HL-60 (cell line): ENCODE data around the gene PTPRN2.

Experiments
- DNase-seq, 2 experiments: peaks; one replicate each; pipeline ENCODE4 v3.0.0-alpha.2; 2010 to 2020; ENCODE audit warnings: low read depth in 1 of 2, low spot score in 1 of 2
- H3K27ac ChIP-seq: fragments of 250-450 bp; sonication (Bioruptor Pico); replicated peaks from 2 replicates; pipeline ENCODE4 v1.5.1; 2020; ENCODE audit warnings: mild to moderate bottlenecking, moderate library complexity
- H3K27me3 ChIP-seq: fragments of 250-450 bp; sonication (Bioruptor Pico); 2 replicates; pipeline ENCODE4 v1.5.1; 2021; ENCODE audit warnings: mild to moderate bottlenecking, moderate library complexity; ENCODE audit not compliant: insufficient read depth, poor library complexity, severe bottlenecking
- H3K4me3 ChIP-seq: replicated peaks from 2 replicates; pipeline ENCODE4 v1.5.1; 2011; ENCODE audit warnings: mild to moderate bottlenecking, control low read depth, low read length; ENCODE audit not compliant: insufficient read depth
- GABPA ChIP-seq: IDR thresholded peaks from 2 replicates; pipeline ENCODE4 v1.6.1; 2012; ENCODE audit warnings: low read depth
- POLR2AphosphoS5 ChIP-seq: IDR thresholded peaks from 2 replicates; pipeline ENCODE4 v1.6.1; 2012; ENCODE audit warnings: low read depth
- SPI1 ChIP-seq: IDR thresholded peaks from 2 replicates; pipeline ENCODE4 v1.6.1; 2012; ENCODE audit warnings: low read depth, mild to moderate bottlenecking, borderline replicate concordance
- TF ChIP-seq, protein P1 (sequence below): IDR thresholded peaks from one replicate; pipeline ENCODE4 v1.5.1; 2011; ENCODE audit warnings: low read length, control low read depth, inconsistent platforms; ENCODE audit not compliant: insufficient read depth
- TF ChIP-seq, protein P2 (sequence below): IDR thresholded peaks from 2 replicates; pipeline ENCODE4 v1.6.1; 2012; ENCODE audit warnings: low read depth; ENCODE audit not compliant: insufficient replicate concordance

PTPRN2 gene

DNA sequence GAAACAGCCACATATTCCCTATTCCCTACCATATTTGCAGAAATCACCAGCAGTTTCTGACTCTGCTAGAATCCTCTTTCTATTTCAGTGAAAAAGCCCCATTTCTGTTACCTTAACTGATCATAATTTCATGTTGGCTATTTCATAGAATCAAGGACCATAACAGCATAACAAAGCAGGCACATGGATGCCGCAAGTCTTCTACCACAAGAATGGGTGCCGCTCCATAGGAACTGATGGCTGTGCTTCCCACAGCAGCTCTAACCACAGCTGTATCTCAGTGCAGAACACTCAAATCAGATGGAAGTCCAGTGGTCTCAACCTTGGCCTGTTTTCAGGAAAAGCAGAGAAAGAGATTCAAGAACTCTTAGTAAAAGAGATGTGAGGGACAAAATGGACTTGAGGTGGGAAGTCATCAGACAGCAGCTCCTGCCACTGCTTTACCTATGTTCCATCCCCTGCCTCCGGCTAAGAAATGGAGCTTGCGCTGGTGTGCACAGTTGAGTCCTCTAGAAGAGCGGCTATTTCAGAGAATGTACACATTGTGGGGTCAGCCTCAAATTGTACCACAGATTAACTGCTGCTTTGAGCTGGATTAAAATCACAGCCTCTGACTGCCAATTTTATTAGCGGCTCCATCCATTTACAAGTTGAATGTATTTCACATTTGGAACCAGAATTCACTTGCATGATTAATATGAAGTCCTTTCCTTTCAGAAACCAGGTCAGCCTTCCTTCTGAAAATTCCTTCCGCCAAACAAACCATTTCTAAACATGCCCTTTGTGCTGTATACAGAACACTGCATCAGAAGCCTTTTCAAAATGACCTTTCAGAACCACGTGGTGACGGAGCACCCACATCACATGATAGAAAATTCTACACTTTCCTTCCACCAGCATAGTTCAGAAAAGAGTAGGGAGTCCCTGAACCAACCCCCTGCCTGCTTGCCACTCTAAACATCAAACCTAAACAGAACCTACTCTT is 7.7 kb downstream of the PTPRN2 start:
- Histone ChIP-seq H3K4me3 (no peak overlapping the region), H3K27ac (no peak overlapping the region), H3K27me3 (peaks cover 3% of the 10 kb centered on the region)
- TF ChIP-seq, protein P1, sequence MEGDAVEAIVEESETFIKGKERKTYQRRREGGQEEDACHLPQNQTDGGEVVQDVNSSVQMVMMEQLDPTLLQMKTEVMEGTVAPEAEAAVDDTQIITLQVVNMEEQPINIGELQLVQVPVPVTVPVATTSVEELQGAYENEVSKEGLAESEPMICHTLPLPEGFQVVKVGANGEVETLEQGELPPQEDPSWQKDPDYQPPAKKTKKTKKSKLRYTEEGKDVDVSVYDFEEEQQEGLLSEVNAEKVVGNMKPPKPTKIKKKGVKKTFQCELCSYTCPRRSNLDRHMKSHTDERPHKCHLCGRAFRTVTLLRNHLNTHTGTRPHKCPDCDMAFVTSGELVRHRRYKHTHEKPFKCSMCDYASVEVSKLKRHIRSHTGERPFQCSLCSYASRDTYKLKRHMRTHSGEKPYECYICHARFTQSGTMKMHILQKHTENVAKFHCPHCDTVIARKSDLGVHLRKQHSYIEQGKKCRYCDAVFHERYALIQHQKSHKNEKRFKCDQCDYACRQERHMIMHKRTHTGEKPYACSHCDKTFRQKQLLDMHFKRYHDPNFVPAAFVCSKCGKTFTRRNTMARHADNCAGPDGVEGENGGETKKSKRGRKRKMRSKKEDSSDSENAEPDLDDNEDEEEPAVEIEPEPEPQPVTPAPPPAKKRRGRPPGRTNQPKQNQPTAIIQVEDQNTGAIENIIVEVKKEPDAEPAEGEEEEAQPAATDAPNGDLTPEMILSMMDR: no peak
- TF ChIP-seq, protein P2, sequence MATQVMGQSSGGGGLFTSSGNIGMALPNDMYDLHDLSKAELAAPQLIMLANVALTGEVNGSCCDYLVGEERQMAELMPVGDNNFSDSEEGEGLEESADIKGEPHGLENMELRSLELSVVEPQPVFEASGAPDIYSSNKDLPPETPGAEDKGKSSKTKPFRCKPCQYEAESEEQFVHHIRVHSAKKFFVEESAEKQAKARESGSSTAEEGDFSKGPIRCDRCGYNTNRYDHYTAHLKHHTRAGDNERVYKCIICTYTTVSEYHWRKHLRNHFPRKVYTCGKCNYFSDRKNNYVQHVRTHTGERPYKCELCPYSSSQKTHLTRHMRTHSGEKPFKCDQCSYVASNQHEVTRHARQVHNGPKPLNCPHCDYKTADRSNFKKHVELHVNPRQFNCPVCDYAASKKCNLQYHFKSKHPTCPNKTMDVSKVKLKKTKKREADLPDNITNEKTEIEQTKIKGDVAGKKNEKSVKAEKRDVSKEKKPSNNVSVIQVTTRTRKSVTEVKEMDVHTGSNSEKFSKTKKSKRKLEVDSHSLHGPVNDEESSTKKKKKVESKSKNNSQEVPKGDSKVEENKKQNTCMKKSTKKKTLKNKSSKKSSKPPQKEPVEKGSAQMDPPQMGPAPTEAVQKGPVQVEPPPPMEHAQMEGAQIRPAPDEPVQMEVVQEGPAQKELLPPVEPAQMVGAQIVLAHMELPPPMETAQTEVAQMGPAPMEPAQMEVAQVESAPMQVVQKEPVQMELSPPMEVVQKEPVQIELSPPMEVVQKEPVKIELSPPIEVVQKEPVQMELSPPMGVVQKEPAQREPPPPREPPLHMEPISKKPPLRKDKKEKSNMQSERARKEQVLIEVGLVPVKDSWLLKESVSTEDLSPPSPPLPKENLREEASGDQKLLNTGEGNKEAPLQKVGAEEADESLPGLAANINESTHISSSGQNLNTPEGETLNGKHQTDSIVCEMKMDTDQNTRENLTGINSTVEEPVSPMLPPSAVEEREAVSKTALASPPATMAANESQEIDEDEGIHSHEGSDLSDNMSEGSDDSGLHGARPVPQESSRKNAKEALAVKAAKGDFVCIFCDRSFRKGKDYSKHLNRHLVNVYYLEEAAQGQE: no peak
- no peak for TF ChIP-seq POLR2AphosphoS5
- no peak for TF ChIP-seq SPI1
- no peak for TF ChIP-seq GABPA
- no peak for DNase-seq

DNA sequence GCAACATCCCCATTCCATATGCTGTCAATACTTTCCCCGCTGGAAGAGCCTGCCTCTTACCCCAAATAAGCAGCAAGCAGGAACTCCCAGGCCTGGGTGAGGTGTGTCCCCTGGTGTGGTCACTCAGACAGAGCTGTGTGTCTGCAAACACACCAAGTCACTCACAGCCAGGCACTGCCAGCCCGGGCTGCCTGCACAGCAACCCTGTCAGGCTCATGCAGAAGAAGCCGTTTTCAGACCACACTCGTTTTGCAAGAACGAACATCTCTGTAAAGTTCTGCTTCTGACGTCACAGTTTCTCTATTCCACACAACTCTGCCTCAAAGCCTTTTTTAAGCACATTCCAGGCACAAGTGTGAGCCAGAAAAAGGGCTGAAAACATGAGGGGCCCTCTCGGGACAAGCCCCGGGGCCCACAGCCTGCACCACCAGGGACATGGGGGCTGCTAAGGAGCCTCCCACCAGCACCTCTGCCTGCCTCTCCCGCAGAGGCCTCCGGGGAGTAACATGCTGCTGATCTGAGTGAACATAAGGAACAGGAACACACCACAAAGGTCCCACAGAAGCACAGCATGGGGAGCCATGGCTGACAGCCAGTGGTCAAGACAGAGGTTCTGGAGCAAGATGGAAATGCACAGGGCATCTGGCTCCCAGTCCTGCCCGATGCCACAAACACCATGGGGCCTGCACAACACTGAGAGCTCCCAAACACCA is 11.4 kb downstream of the PTPRN2 start:
- Histone ChIP-seq H3K27me3 (no peaks in the 10 kb centered on the region), H3K27ac (peak overlapping the region; percentile 89), H3K4me3 (no peak overlapping the region)
- TF ChIP-seq, protein P2: no peak
- TF ChIP-seq GABPA: no peak
- peak; percentile 70 for TF ChIP-seq POLR2AphosphoS5
- DNase-seq: peak; percentile 88 to 98

DNA sequence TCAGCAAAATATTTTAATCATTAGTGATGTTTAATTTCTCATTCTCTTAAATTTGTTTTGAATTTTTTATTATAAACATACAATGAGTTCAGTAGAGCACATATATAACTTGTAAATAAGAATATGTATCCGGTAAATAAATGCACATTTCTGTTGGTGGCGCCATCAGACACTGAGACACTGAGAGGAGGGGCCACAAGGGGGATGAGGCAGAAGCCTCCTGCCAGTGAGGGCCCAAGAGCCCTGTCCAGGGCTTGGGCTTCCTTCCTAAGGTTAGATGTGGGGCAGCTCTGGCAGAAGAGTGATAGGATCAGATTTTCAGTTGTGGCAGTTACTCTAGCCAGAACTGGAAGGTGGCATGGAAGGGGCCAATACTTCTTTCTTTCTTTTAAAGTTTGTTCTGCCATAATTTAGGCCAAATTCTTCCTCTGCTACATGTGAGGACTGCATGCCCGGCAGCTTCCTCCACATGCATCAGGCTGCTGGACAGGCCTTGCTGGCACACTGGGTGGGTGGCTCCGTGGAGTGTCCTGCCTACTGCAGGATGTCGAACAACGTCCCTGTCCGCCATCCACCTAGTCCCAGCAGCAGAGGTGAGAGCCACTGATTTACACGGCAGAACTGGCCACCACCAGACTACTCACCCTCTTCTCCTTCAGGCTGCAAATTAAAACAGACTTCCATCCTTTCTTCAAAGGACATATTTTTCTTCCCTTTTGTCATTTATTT is 13.2 kb downstream of the PTPRN2 start:
- TF ChIP-seq, protein P2: no peak
- H3K27ac ChIP-seq: no peak overlapping the region
- no peaks in the 10 kb centered on the region for H3K27me3 ChIP-seq
- no peak overlapping the region for H3K4me3 ChIP-seq
- DNase-seq: no peak
